CD4-positive, alpha-beta T cell treated with Interleukin-15 for 4 hours (primary cell): Measurements from ENCODE around the gene SCMH1.
A peak's percentile ranks its signal among the peaks of the same experiment; 100 is the strongest.
"Not testable (repeated sequence)": the region's sequence is repeated elsewhere in the genome, so short reads cannot be mapped to it uniquely, and the experiment has no call there.

Source experiments
- DNase-seq: peaks from one replicate; pipeline ENCODE4 v3.0.0-alpha.2; 2020; ENCODE audit warnings: low spot score

Gene SCMH1

GRCh38 chr1:41152622-41153044 lies 89.5 kb downstream of the SCMH1 start:
- DNase-seq, result no peak

DNA sequence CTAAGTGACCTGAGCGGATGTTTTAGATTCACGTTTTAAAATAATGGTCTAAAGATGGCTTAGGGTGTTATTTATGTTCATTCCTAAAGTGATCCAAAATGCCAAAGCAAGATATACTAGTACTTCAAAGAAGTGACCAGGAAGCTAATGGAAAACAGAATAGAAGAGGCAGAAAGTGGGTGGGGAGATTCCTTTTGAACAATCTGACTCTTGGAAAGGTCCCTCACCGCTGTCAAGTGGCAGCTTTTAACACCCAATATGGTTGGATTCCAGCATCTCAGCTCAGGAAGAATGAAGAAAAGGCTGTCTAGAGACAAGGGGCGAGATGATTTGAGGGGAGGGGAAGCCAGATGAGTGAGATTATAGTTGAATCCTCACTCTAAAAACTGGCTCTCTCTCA lies 90.3 kb downstream of the SCMH1 start:
- DNase-seq, result no peak

DNA sequence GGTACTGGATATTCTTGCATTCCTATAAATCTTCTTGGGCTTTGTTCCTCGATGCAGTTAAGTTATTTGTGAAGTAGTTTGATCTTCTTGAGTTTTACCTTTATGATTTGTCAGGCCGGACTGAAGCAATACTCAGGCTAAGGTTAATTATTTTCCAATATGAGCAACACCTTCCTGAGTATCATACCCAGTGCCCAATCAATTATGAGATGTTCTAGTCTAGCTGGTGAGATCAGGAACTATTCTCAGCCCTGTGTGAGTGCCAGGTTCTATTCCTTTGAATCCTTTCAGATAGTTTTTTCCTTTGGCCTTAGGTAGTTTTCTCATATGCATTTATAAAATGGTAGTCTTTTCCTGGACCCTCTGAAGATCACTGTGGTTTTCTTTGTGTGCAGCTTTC lies 92.5 kb downstream of the SCMH1 start:
- DNase-seq, result no peak

GRCh38 chr1:41144285-41144684 lies 97.8 kb downstream of the SCMH1 start:
- no peak for DNase-seq

DNA sequence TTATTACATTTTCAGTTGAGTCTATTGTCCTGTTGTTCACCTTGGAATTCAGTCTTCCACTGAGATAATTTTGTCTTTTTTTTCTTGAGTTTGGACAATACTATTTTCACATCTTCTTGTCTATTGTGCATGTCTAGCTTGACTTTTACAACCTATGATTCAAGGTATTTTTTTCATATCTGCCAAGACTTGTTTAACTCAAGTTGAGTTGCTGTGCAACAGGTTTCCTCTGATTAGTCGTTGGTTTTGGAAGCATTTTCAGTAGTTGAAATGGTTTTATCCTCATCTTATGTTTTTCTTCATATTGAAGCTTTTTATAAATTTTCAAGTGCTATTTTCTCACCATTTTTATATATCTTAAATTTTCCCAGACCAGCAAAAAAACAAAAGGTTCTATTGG lies 103.6 kb downstream of the SCMH1 start:
- DNase-seq, result no peak

DNA sequence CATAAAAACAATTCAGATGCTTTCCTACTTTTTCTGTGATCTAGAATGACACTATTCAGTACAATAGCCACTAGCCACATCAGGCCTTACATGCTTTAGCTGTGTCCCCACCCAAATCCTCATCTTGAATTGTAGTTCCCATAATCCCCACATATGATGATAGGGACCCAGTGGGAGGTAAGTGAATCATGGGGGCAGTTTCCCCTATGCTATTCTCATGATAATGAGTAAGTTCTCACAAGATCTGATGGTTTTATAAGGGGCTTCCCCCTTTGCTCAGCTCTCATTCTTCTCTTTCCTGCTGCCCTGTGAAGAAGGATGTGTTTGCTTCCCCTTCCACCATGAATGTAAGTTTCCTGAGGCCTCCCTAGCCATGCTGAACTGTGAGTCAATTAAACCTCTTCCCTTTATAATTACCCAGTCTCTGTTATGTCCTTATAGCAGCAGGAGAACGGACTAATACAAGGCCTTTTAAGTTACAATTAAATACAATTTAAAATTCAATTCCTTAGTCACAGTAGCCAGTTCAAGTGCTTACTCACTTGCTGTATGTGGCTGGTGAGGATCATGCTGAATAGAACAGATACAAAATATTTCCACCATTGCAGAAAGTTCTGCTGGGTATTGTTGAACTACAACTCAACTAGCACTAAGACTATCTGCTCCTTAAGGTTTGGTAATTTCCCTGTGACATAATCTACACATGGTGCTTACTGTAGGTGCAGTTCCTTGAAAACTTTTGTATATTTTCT lies 106.7 kb downstream of the SCMH1 start:
- no peak for DNase-seq

GRCh38 chr1:41134325-41134724 lies 107.8 kb downstream of the SCMH1 start:
- not testable (repeated sequence) for DNase-seq

DNA sequence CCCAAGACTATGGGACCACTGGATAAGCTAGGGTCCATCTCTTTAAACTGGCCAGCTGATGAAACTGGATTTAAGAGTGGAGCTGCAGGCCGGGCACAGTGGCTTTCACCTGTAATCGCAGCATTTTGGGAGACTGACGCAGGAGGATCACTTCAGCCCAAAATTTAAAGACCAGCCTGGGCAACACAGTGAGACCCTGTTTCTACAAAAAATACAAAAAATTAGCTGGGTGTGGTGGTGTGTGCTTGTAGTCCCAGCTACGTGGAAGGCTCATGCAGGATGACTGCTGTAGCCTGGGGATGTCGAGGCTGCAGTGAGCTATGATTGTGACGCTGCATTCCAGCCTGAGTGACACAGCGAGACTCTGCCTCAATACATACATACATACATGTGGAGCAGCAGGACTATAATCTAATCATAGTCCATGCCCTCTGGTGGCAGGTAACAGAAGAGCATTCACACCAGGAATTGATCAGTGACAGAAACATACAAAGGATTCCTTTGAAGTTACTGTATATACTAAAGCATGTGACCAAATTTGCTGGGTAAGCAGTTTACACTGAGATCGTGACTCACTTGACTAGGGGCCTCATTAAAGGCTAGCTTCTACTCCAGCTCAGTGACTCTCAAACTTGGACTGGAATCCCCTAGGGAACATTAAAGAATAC lies 119.1 kb downstream of the SCMH1 start:
- DNase-seq, result peak; percentile 2

DNA sequence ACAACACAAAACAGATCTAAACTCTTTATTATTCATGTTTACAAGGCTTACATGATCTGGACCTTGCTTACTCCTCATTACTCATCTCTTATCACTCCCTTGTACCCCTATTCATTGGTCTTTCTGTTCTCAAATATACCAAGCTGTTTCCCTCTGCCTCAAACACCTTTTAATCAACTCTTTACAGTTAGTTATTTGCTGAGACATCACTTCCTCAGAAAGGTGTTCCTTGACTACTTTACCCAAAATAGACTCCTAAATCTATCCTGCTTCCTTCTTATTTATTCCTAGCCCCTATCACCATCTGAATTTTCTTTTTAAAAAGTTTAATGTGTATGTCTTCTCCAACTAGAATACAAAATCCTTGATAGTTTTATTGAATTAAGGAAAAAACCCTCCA lies 120.0 kb downstream of the SCMH1 start:
- no peak for DNase-seq

GRCh38 chr1:41118645-41119044 lies 123.5 kb downstream of the SCMH1 start:
- DNase-seq, result no peak

GRCh38 chr1:41117241-41117640 lies 124.9 kb downstream of the SCMH1 start:
- not testable (repeated sequence) for DNase-seq

DNA sequence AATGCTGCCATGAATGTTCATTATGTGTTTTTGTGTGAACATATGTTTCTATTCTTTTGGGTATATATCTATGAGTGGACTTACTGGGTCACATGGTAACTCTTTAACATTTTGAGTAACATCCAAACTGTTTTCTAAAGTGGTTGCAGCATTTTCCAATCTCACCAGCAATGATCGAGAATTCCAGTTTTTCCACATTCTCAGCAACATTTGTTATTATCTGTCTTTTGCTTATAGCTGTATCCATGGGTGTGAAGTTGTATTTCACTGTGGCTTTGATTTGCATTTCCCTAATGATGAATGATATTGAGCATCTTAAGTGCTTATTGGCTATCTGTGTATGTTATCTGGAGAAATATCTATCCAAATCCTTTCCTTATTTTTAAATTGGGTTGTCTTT lies 131.4 kb downstream of the SCMH1 start:
- no peak for DNase-seq

DNA sequence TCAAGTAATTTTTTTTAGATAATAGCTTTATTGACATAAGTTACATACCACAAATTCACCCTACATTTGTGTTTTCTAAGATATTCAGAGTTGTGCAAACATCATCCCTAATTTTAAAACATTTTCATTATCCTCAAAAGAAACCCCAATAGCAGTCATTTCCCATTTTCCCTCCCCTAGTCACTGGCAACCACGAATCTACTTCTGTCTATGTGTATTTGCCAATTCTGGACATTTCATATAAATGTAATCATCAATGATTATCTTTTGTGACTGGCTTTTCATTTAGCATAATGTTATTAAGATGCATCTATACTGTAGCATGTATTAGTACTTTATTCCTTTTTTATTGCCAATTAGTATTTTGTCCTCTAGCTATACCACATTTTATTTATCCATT lies 131.8 kb downstream of the SCMH1 start:
- no peak for DNase-seq

GRCh38 chr1:41109310-41110197 lies 132.6 kb downstream of the SCMH1 start:
- no peak for DNase-seq

- DNase-seq, result no peak
These were observed 133.3 kb downstream of the SCMH1 start for GRCh38 chr1:41108696-41109275.

DNA sequence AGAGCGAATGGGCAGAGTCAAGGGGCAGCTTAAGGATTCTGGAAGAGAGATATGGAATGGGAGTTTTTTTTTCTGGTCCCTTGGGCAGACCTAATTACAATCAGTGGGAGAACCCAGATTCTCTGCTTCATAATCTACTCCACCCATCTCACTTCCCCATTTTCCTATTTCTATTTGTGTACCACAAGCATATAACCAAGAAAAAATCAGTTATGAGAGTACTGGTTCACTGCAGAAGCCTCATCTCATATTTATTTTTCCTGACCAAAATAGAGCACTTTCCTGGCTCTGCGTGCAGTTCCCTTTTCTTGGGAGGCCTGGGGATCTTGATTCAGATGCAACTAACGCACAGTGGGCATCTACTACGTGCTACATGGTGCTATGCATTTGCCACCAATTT lies 138.3 kb downstream of the SCMH1 start:
- no peak for DNase-seq

DNA sequence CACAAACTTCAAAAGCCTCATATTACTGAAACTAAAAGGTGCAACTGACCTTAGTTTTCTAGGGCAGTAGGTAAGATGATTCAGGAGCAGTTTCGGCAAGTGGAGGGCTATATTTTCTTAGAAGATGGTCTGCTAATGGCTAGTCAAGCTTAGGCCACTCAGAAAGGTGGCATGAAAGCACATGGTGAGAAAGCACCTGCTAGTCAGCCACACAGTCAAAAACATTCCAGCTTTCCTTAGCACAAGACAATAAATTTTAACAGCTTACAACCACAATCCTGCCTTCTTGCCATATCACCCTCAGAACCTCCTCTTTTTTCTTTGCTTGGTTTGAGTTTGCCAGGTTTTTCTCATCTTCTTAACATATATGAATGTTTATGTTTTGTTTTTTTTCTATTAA lies 139.5 kb downstream of the SCMH1 start:
- no peak for DNase-seq

DNA sequence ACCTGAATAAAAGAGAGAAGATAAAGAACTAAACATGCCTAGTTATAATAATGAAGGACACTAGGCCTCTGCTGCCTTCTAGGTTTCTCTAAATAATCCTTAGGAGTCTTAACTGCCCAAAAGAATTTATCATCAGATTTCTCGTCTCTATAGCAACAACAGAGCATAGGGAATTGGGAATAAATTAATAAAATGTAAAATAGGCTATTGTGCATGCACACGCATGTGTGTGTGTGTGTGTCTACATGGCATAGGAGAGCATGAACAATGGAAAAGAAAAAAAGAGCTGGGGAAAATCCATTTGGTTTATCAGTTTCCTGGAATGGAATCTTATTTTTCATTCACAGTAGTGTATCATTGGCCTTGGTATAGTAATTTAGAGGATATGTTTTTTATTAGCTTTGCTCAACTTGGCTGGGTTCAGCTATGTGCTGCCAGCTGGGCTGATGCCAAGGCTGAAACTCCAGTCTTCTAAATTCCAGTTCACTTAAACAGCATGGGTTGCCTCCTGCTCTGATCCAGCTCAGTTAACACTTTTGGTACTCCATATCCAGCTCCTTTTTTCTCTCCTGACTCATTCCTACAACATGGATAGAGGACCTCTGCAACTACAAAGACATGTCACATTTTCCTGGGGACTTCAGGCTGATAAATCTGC lies 140.0 kb downstream of the SCMH1 start:
- no peak for DNase-seq

GRCh38 chr1:41101076-41101475 lies 141.0 kb downstream of the SCMH1 start:
- no peak for DNase-seq

DNA sequence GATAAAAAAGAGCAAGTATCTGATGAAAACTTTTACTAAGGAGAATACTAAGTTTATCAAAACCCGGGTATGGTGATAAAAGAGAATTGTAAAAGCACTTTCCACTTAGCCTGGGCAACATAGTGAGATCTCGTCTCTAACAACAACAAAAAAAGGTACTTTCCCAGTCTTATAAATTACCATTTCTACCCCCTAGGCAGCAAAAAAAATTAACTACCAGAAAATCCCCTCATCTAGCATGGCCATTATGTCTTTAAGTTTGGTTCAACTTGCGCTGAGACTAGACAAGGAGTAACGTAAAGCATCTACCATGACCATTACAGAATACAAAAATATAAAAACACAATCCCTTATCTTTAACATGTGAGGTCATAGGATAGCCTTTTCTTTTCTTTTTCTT lies 141.9 kb downstream of the SCMH1 start:
- DNase-seq, result no peak

- no peak for DNase-seq
These were observed 143.2 kb downstream of the SCMH1 start for GRCh38 chr1:41098730-41099460.
